Skin epidermis (tissue), 12 donors: ENCODE measurements around the gene NAGPA.
"Not testable (repeated sequence)": the region's sequence is repeated elsewhere in the genome, so short reads cannot be mapped to it uniquely, and the experiment has no call there.

Experiments
- H3K27ac ChIP-seq, 21 experiments: fragments of 200-600 bp; sonication (generic) in 11 of 21; one replicate each; pipeline ENCODE4 v1.5.0; 2020; ENCODE audit warnings: mild to moderate bottlenecking in 3 of 21, inconsistent platforms in 2 of 21, moderate library complexity in 2 of 21
- H3K4me3 ChIP-seq, 7 experiments: fragments of 200-600 bp; sonication (generic) in 2 of 7; one replicate each; pipeline ENCODE4 v1.5.0; 2020; ENCODE audit warnings: inconsistent platforms in 2 of 7, mild to moderate bottlenecking in 2 of 7, moderate library complexity in 1 of 7

Gene NAGPA

DNA sequence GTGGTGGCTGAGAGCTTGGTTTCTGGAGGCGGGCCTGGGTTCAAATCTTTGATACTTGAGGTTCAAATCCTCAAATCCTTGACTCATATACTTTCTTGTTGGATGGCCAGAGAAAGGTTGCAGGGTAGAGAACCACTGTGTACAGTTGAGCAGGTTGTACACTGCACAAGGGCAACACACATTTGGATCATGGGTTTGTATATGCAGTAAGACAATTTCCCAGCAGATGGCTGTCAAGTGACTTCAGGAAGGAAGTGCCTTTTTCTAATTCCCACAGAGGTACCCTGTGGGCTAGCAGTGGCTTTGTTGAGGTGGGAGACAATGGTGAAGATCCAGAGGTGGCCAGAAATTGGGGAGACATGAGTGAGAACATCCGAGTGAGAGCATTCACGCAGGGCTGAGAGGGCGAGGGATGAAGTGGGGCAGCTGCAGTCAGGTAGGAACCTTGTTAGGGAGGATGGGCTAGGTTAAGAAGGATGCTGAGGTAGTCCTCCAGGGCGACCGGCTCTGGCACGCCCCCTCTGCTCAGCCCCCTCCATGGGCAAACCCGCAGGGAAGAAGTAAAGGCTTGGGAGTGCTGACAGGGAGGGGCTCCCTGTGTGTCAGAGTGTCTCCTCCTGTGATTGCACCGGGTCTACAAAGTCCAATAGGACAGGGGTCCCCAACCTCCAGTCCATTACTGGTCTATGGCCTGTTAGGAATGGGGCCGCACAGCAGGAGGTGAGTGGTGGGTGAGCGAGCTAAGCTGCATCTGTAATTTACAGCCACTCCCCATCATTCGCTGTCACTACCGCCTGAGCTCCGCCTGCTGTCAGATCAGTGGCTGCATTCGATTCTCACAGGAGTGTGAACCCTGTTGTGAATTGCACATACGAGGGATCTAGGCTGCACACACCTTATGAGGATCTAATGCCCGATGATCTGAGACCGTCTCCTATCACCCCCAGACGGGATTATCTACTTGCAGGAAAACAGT, 29.3 kb upstream of the NAGPA start:
- Histone ChIP-seq H3K27ac (no peak overlapping the region), H3K4me3 (no peak overlapping the region)

DNA sequence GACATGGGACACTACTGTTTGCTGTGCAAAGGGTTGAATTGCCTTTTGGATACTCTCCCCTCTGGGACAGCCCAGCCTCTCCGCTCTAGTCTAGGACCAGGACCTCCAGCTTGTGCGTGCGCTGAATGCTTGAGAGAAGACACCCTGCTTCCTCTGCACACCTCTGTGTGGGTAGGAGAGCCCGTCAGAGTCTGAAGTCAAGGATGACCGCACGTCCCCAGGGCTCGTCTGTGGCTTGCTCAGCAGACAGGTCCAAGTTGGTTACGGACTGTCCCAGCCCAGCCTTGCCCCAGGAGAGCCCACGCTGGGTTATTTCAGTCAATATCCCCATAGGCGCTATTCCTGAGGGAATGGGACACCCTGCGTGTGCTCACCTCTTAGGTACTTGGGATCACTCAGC, 28.3 kb upstream of the NAGPA start:
- no peak overlapping the region for H3K27ac ChIP-seq

DNA sequence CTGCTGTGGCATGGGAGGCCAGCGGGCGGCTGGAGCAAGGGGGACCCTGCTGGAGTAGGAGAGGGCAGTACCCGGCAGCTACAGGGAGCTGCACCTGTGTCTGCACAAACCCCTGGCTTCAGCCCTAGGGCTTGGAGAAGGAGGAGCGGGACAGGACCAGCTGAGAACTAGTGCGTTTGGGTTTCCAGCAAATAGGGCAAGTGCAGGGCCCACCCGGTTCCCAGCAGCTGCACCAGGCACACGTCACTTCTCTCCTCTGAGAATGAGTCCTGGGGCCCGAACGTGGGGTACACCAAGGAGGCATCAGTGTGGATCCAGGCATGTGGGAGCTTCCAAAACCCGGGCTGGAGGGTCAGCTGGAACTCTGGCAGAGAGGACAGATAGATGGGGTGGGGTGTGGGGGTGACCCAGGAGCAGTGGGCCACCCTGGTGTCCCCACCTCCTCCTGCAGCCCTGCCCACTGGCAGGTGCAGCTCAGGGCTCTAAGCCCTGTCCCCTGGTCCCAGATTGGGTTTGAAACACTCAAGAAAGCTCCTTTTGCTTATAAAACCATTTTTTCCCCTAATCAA, 26.4 kb upstream of the NAGPA start:
- no peak overlapping the region for H3K4me3 ChIP-seq
- H3K27ac ChIP-seq: no peak overlapping the region

More for the DNA sequence above, 28.3 kb upstream of the NAGPA start:
- no peak overlapping the region for H3K4me3 ChIP-seq

DNA sequence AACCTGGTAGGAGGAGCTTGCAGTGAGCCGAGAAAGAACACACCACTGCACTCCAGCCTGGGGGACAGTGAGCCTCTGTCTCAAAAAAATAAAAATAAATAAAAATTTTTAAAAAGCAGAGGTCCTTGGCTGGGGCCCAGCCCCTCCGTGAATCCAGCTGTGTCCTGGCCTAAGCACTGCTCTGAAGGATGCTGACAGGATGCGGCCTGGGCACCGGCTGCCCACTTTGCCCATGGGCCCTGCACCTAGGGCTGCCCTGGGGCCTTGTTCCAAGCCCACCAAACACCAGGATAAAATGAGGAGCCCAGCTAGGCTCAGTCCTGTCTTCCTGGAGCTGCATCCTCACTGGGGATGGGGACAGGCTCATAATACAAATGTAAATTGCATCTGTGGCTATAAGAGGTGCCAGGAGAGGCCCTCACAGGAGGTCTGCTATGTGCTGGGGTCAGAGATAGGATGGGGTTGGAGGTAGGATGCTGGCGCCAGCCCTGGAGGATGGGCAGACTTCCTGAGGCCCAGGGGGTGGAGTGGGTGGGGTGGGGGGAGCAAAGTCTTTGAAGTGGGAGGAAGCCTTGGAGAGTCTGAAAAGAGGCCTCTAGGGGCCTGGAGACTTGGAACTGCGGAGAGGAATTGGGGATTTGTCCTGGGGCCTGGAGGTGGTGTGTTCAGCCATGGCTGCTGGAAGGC, 25.8 kb upstream of the NAGPA start:
- Histone ChIP-seq H3K4me3 (no peak overlapping the region), H3K27ac (no peak overlapping the region)

DNA sequence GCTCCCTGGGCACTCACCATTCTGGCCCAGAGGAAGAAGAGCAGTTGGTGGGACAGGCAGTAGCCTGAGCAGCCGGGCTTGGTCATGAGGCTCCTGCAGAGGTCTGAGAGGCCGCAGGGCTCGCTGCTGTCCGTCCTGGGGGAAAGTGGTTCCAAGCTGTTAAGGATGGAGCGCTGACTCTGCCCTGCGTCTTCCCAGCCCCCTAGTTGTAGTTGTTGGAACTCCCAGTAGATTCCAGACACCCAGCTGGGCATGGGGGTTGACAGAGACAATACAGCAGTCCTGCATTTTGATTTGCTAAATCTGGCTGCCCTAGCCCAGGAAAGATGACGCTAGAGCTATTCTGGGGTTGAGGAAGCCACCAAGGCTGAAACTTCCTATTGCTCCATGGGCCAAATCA, 24.7 kb upstream of the NAGPA start:
- Histone ChIP-seq H3K4me3 (no peak overlapping the region), H3K27ac (no peak overlapping the region)

DNA sequence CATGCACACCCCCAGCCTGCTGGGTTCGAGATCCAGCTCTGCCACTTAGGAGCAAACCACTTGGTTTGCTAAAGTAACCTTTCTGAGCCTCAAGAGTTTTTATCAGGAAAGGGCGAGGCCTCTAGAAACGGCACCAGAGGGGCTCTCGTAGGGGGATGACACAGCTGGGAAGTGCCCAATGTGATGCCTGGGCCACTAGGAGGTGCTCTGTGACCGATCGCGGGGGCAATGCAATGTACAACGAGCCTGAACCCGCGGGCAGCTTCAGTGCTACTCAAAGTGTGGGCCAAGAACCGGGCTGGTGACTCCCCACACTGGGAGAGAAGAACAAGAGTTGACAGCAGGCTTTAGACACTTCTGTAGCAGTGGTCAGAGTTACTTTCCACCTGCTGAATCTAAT, 22.6 kb upstream of the NAGPA start:
- no peak overlapping the region for H3K27ac ChIP-seq
- H3K4me3 ChIP-seq: no peak overlapping the region

DNA sequence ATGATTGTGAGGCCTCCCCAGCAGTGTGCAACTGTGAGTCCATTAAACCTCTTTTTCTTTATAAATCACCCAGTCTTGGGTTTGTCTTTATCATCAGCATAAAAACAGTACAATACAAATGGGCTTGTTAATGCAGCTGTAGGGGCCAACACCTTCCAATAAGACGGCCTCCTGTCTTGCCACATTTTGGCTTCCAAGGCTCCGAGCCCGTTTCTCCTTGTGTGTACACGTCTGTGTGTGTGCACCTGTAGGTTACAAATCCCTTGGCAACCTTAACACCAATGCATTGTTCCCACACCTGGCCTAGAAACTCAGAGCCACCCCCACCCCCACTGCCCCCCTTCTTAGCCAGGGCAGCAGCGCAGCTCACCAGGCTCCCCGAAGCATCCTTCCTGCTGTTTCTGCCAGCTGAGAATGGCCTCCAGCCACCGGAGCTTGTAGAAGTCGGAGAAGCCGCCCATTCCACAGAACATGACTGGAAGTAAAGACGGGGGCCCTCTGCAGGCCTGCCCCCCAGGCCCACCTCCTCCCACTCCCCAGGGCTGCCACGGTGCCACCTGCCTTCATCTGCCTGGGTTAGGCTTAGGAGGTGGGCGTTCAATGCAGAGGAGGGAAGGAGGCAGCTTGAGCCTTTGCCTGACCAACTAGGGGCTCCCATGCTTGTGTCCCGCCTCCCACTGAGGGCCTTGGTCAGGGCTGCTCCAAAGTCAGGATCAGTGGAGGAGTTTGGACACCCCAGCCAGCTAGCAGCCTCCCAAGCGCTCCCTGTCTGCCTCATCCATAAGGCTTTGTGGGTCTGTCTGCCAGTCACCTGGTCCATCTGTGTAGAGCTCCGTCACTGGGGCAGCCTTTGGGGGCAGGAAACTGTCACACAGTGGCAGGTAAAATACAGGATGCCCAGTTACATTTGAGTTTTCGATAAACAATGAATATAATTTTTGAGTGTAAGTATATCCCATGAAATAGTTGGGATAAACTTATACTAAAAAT, 21.4 kb upstream of the NAGPA start:
- Histone ChIP-seq H3K27ac (no peak overlapping the region), H3K4me3 (no peak overlapping the region)

DNA sequence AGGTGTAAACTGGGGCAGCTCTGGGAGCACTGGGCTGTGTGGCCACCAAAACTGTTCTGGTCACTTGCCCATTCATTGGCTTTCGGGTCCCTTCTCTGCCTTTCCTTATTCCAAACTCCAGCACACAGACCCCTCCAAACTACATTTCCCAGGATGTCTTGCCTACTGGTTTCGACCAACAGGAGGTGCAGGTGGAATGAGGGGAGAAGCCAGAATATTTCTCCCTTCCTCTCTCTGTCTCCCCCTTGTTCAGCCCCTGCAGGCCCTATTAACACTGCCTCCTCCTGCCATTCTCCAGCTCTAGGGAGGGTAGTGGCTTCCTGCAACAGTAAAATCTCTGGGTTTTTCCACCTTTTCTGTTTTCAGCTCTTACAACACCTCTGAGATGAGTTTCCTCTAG, 13.2 kb upstream of the NAGPA start:
- no peak overlapping the region for H3K27ac ChIP-seq

DNA sequence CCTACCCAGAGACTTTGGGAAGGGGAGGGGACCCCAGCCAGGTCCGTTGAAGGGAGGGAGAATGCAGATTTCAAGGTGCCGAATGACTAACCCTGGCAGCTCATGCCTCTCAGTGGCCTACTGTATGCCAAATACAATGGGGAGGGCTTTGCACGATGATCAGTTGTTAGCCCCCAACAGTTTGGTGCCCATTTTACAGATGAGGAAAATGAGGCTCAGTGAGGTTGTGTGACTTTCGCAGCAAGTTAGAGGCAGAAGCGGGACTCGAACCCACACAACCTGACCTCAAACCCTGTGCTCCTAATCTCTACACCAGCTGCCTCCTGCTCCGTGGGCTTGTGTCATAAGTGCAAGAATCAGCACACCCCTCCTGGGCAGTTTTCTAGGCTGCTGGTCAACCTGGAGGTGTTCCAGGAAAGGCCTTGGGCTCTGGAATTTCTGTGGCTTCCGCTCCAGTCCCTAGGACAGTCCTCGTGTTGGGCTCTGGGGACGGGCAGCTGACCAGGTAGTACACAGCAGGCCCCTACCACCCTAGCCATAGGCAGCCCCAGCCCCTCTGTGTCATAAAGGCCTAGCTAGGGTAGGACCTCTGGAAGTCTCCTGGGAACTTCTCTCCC, 11.9 kb upstream of the NAGPA start:
- Histone ChIP-seq H3K27ac (no peak overlapping the region), H3K4me3 (no peak overlapping the region)

More for the DNA sequence above, 13.2 kb upstream of the NAGPA start:
- no peak overlapping the region for H3K4me3 ChIP-seq

DNA sequence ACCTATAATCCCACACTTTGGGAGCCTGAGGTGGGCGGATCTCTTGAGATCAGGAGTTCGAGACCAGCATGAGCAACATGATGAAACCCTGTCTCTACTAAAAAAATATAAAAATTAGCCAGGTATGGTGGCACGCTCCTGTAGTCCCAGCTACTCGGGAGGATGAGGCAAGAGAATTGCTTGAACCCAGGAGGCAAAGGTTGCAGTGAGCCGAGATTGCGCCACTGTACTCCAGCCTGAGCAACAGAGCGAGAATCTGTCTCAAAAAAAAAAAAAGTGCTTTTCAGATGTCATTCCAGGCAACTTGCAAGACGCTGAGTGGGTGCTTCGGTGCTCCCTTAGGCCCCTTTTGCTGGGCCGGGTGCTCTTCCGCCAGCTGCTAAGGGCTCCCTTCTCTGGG, 10.8 kb upstream of the NAGPA start:
- H3K4me3 ChIP-seq, H3K27ac ChIP-seq: not testable (repeated sequence)

DNA sequence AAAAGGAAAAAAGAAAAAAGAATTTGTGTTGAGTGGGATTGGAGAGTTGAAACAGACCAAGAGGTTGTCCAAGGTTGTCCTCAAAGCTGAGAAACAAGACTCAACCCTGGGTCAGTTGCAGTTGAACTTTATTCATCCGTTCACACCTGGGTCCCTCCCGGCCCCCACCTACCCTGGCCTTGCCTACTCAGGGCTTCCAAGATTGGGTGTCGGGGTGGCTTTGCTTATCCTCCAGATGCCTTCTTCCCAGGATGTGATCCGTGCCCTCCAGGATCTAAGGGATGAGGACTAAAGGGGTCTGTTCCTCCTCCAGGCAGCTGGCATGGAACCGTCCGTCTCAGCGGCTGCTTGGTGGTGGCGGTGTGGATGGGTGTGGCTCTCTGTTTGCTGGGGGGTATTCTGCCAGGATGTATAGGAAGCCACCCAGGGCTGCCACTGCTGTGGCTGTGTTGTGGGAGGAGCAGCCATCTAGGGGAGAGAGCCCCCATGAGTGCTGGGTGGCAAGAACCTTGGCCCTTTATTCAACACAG, 10.3 kb upstream of the NAGPA start:
- H3K27ac ChIP-seq: no peak overlapping the region
- H3K4me3 ChIP-seq: no peak overlapping the region

DNA sequence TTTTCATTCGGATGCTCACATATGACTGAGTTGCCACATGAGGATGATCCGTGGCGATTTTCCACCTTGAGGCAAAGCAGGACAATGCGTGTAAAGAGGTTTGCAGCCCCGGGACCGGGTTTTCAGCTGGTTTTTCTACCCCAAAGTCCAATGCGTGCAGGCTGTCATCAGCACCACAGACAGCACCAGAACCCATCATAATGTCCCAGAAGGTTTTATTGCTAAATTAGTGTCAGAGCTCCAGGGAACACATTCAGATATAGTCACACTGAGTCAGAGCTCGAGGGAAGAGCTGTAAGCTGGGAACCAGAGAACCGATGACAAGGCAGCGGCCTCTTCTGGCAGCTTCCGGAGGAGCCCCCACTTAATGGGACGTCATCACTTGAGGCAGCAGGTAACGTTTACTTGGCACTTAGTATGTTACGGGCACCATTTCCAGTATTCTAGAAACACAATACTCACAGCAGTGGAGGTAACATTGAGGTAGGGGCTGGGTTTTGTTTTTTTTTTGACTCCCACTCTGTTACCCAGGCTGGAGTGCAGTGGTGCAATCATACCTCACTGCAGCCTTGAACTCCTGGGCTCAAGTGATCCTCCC, 8.9 kb upstream of the NAGPA start:
- Histone ChIP-seq H3K4me3 (no peak overlapping the region), H3K27ac (no peak overlapping the region)

DNA sequence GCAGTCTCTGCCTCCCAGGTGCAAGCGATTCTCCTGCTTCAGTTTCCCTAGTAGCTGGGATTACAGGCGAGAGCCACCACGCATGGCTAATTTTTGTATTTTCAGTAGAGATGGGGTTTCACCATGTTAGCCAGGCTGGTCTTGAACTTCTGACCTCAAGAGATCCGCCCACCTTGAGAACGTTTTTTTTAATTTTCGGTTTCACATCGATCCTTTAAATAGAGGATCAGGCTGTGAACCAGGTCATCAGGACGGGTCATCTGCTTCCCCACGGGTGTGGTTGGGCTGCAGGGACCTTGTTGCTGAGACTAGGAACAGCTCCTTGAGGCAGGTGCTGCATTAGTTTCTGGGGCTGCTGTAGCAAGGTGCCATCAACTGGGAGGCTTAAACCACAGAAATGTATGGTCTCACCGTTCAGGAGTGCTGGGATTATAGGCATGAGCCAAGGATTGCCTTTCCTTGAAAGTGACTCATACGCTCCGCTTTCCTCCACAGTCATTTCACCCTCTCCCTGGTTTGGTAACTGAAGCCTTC, 7.9 kb upstream of the NAGPA start:
- H3K27ac ChIP-seq: no peak overlapping the region

DNA sequence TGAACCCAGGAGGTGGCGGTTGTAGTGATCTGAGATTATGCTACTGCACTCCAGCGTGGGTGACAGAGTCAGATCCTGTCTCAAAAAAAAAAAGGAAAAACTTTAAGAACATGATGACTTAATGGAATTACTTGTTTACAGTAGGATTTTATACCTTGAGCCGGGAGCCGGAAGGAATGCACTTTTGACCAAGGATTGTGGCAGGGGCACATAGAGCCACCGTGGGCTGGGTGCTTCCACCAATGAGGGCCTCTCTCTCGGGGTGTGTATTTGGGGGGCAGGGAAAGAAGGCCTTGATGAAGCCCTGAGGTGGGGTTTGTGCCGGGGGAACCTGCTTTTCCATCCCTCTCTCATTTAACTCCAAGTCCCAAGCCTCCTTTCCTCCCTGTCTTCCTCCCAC, 6.7 kb upstream of the NAGPA start:
- Histone ChIP-seq H3K27ac (no peak overlapping the region), H3K4me3 (no peak overlapping the region)

More for the DNA sequence above, 7.9 kb upstream of the NAGPA start:
- H3K4me3 ChIP-seq: no peak overlapping the region

DNA sequence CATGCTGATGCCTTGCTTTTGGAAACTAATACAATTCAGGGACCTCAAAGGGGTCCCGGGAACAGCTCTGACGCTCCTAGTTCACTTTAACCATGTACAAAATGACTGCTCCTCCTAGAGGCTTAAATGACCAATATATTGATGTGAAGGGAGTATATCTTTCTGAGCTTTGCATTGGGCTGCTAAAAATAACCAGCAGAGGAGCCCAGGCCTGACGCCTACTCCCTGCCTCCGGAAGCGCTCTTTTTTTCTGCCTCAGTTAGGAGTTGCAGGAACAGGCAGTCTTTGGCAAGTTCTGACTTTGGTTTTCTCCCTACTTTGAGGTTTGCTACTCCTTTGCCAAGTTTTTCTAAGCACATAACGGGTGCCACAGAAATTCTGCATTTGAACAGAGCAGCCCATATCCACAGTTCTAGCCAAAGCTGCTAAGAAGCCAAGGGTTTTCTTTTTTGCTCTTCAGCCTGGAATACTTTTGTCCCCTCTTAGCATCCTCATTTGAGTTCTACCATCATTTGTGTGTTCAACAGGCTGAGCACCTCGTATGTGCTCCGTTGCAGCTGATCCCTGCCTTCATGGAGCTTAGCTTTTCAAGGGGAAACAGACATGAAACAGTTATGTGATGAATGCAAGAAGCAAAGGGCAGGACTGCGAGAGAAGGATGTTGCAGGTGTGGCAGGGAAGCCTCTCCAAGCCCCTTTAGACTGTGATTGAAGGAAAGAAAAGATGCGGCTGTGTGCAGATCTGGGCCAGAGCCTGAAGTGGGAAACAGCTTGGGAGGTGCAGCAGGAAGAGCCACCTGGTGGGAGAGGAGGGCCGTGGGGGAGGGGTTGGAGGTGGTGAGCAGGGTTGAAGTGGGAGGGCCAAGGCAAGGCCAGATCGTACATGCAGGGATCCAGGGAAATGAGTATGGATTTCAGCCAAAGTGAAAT, 2.8 kb upstream of the NAGPA start:
- no peak overlapping the region for H3K4me3 ChIP-seq
- no peak overlapping the region for H3K27ac ChIP-seq

DNA sequence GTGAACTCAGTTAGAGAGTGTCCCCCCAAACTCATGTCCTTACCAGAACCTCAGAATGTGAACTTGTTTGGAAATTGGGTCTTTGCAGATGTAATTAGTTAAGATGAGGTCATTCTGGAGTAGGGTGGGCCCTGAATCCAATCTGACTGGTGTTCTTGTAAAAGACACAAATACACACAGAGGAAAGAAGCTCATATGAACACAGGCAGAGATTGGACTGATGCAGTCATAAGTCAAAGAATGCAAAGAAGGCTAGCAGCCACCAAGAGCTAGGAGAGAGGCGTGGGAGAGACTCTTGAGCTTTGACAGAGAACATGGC, 2.1 kb upstream of the NAGPA start:
- H3K27ac ChIP-seq: no peak overlapping the region
- no peak overlapping the region for H3K4me3 ChIP-seq

DNA sequence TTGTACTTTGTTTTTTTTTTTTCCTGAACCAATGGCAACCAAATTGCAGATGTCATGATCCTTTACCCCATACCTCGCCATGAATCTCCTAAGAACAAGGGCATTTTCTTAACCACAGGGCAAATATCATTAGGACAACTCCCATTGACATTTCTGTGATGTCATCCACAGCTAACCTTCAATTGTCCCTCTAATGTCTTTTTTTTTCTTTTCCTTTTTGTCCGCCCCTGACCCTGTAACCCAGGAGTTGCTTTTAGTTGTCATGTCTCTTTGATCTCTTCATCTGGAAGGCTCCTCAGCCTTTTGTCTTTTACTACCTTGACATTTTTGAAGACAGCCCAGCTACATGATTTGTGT, 410 bp upstream of the NAGPA start:
- H3K27ac ChIP-seq: peak overlapping the region in 20 of 21 experiments; percentile 2 to 87 (median 78)
- peak overlapping the region; percentile 53 to 98 (median 91) for H3K4me3 ChIP-seq
